NCI-H1048 (cell line): ENCODE results near the gene LACC1.

Experiments used
- DNase-seq: peaks from one replicate; lab custom pipeline; 2025; lab: John Stamatoyannopoulos, UW

Gene LACC1

DNA sequence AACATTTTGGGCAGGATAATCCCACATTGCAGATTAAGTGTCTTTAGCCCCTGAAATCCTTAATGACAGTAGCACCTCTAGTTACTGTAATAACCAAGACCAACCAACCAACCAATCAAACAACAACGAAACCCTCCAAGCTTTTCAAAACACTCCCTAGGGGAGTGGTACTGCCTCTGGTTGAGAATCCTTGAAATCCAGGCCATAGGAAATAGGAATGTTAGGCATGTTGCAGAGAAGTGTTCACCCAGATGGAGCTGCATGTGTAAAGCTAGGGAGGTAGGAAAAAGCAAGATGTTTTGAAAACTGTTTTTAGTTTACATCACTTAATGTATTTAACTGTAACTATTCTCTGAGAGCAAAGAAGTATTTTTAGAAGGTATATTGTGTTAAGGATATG is 4.5 kb downstream of the LACC1 start:
- no peak for DNase-seq

DNA sequence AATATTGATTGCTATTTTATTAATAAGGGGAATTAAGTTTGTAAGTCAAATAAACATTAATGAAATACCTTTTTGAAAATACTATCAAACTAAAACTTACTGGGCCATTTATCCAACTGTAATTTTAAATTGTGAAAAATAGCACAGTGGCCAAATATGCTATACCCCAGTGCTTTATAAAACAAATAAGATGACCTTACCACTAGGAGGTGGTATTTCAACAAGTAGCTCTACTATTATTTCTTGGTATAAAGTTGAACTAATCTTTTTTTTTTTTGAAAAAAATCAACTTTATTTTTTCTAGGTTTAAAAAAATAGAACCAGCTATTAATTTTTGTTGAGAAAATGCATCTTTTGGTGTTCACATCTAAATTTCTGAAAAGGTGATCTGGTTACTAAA is 14.7 kb downstream of the LACC1 start:
- DNase-seq: no peak

DNA sequence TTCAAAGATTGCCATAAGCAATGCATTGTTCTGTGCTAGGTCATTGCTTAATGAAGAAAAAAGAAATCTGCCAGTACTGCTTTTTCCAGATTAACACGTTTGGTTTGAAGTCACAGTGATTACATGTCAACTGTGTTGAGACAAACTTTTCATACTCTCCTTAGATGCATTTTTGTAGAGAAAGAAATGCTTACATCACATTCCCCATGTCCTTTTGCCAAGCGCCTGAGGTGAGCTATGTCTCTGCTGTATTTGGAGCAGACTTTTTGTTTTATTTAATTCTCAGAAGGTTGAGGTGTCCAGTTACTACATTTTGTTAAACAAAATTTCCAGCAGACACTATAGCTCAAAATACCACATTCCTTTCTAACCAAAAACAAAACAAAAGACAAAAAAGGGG is 16.2 kb downstream of the LACC1 start:
- DNase-seq: no peak

DNA sequence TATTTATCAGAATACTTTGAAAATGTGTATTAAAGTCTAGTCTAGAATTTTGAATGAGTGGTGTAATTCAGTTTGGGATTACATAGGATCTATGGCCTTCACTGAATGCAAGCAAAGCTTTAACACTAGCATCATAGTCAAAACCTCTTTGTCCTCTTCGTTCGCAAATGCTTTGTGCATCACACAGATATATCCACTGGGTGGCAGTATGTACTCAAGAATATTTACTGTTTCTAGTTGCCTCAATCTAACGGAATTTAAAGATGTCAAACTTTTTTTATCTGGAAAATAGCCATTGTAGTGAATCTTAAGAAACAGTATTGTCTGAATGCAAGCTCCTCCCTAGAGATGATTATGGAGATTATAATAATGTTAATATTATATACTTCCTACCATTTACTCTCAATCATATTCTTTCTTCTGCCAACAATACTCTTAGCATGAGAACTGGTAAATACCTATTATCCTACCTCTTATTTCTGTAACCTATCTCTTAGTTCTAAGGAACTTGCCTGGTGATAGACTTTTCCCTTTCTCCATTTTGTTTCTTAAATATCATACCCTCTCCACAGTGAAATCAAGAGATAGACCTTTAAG is 25.8 kb downstream of the LACC1 start:
- DNase-seq: no peak

DNA sequence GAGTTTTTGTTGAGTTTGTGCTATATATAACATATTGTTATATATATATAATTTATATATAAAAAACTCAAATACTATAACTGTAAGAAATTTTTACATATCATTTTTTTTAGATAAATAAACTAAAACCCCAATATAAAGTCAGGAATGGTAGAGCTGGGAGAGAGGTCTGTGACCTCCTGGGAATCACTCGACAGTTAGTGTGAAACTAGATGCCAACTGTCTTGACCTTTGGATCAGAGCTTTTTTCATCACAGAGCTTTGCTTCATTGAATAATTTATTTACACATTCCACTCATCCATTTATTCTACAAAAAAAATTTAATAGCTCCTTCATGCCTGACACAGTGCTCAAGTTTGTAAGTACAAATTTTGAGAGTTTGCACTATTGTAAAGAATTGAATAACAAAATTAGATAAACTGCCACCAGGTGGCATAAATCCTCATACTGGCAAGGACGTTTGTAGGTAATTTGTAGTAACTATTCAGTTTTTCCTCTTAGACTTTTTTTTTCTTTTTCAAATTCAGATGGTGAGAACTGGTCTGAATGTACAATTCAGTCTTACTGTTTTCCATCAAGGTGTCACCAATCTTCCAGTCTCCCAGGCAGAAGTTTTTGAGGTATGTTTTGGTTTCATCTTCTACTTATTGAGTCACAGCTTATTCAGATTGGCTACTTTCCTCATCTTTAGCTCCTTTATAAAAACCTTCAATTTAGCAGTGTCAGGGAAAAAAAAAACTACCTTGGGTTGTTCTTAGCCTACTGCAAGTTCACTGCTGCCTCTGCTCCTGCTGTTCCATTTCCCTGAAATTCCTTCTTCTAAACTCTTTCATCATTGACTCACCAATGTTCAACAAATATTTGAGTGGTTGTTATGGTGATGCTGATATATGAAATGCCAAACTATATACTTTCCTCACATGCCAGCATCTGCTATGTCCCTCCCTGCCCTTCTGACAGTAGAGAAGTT is 28.7 kb downstream of the LACC1 start:
- DNase-seq: no peak

GRCh38 chr13:43910856-43911255 is 31.2 kb downstream of the LACC1 start:
- DNase-seq: no peak

- no peak for DNase-seq
Measured at GRCh38 chr13:43911278-43911677, 31.6 kb downstream of the LACC1 start.

DNA sequence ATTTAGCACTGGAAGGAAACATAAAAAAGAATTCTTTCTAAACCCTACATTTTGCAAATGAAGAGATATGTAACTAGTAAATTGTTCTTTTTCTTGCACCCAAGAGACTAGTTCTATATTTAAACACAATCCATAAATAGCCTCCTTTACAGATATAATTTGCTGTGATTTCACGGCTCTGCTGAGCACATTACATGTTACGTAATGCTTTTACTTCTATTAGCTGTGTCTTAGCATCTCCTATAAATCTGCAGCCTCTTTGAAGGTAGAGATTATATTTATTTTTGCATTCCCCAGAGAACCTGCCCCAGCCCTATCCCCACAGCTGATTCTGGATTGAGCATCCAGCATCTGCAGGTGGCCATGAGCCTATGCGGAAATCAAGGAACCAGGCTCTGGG is 32.2 kb downstream of the LACC1 start:
- no peak for DNase-seq

- DNase-seq: no peak
Measured at GRCh38 chr13:43915451-43915850, 35.7 kb downstream of the LACC1 start.

- DNase-seq: no peak
Measured at GRCh38 chr13:43916828-43917227, 37.1 kb downstream of the LACC1 start.

DNA sequence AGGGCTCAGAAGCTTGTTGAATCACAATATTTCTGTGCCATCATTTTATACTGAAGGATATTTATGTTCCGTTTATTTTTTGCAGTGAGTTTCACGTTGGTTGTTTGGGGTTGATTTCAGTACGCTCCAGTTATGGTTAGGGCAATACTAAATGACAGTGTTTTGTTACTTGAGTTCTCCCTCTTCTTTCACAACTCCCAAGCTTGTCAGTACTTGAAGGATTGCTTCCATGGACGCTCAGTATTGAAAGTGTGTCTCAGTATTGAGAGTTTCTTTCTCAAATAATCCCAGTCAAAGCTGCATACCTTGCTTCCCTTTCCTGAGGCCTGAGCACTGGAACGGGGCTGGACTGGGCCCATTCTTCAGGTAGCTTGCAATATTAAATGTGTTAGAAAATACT is 38.9 kb downstream of the LACC1 start:
- no peak for DNase-seq

GRCh38 chr13:43920965-43921674 is 41.4 kb downstream of the LACC1 start:
- no peak for DNase-seq

DNA sequence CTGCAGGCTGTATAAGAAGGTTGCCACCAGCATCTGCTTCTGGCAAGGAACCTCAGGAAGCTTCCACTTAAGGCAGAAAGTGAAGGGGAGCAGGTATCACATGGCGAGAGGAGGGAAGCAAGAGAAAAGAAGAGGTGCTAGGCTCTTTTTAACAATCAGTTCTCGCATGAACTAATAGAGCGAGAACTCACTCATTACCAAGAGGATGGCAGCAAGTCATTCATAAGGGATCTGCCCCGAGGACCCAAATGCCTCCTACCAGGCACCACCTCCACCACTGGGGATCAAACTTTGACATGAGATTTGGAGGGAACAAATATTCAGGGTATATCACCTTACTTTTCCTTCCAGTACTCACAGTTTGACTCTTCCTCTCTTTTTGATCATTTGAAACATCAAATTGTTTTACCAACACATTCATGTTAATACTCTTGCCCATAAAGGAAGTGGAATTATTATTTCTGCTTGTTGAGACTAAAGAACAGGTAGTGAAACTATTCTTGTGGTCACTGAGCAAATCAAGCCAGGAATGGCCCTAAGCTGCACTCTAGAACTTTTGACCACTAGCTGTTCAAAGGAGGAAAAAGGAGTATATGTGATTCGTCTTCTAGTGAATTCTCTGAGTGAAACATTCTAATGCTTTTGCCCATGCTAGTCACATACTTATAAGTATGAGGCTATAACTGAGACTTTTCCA is 45.0 kb downstream of the LACC1 start:
- no peak for DNase-seq

GRCh38 chr13:43929947-43930346 is 50.2 kb downstream of the LACC1 start:
- no peak for DNase-seq

GRCh38 chr13:43933378-43933777 is 53.7 kb downstream of the LACC1 start:
- DNase-seq: no peak

GRCh38 chr13:43934273-43934672 is 54.6 kb downstream of the LACC1 start:
- no peak for DNase-seq

- no peak for DNase-seq
Measured at GRCh38 chr13:43935878-43936277, 56.2 kb downstream of the LACC1 start.

GRCh38 chr13:43936647-43937046 is 56.9 kb downstream of the LACC1 start:
- DNase-seq: no peak

GRCh38 chr13:43937839-43938238 is 58.1 kb downstream of the LACC1 start:
- DNase-seq: no peak

DNA sequence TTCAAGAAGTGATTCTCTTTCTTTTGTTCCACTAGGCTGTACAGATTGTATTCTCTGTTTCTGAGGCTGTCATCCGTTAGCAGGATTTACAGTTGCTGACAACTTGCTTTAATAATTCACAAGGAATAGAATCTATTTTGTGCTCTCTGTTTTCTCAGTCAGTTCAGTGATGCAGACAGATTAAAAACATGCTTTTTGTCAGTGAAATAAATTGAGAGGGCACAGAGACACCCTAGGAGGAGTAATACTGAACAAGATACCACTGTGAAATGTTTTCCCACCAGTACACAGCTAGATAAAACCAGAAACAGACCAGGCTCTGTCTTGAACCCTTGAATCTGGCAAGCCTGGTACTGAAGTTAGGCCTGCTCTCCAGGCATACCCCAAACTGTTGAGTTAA is 58.7 kb downstream of the LACC1 start:
- no peak for DNase-seq

GRCh38 chr13:43939086-43939485 is 59.4 kb downstream of the LACC1 start:
- no peak for DNase-seq

GRCh38 chr13:43942286-43942685 is 62.6 kb downstream of the LACC1 start:
- no peak for DNase-seq
